Stimulated activated naive CD4-positive, alpha-beta T cell (primary cell): ENCODE measurements around the gene KXD1.
"Not testable (repeated sequence)": the region's sequence is repeated elsewhere in the genome, so short reads cannot be mapped to it uniquely, and the experiment has no call there.

Experiments used
- DNase-seq, 6 experiments: peaks; one replicate each; lab custom pipeline; 2025; lab: John Stamatoyannopoulos, UW

KXD1 gene

DNA sequence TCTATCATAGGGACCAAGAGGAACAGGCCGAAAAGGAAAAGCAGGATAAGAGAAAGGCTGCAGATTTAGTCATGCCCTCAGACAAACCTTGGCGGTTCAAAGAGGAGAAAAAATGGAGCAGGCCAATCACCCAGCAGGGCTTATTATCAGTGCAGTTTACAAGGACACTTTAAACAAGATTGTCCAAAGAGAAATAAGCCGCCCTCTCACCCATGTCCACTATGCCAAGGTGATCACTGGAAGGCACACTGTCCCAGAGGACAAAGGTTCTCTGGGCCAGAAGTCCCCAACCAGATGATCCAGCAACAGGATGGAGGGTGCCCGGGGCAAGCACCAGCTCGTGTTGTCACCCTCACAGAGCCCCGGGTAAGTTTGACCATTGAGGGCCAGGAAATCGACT lies 22.6 kb downstream of the KXD1 start:
- no peak for DNase-seq

DNA sequence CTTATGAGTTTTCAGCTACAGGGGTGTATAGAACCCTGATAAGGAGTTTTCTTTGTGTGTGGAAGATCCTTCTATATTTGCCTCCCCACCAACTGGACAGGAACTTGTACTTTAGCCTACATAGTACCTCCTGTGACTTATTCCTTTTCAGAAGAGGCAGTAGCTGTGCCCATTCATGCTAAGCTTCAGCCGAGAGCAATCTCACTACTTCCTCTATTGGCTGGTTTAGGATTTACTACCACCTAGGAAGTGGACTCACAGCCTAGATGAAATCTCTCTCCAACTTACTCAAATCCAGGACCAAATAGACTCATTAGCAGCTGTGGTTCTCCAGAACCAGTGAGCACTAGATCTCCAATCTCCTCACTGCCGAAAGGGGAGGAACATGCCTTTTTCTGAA lies 28.6 kb downstream of the KXD1 start:
- DNase-seq = no peak

DNA sequence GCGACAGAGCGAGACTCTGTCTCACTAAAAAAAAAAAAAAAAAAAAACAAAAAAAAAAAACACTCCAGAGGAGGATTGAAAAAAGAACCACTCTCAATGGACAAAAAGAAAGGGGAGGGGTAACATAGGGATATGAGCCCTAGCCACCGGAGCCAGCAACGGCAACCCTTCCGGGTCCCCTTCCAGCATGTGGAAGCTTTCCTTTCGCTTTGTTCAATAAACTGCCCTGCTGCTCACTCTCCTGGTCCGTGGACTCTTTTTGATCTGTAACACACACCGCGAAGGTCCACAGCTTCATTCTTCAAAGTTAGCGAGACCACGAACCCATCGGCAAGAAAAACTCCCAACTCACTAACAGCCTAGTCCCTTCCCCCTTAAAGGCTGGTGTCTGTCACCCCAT lies 29.9 kb downstream of the KXD1 start:
- DNase-seq = no peak

DNA sequence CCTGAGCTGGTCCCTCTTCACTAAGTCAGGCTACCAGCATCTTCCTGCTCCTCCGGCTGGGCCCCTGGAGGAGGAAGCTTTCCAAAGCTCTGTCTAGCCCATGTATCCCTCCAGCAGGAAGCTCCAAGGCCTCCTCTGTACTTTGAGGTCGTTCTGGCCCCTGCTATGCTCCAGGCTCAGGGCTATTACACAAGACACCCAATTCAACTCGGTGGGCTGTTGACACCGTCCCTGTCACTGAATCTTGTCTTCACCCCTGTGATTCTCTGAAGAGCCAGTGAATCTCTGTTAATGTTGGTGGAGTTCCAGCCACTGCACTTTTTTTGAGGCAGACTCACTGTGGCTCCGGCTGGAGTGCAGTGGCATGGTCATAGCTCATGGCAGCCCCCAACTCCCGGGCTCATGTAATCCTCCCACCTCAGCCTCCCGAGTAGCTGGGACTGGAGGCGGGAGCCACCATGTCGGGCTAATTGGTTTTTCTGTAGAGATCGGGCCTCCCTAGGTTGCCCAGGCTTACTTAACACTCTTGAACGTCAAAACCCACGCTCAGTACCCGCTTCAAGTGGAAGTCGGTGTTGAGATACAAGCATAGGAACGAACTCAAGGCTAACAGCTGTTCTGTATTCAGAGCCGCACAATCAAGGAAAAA lies 30.4 kb downstream of the KXD1 start:
- no peak for DNase-seq

DNA sequence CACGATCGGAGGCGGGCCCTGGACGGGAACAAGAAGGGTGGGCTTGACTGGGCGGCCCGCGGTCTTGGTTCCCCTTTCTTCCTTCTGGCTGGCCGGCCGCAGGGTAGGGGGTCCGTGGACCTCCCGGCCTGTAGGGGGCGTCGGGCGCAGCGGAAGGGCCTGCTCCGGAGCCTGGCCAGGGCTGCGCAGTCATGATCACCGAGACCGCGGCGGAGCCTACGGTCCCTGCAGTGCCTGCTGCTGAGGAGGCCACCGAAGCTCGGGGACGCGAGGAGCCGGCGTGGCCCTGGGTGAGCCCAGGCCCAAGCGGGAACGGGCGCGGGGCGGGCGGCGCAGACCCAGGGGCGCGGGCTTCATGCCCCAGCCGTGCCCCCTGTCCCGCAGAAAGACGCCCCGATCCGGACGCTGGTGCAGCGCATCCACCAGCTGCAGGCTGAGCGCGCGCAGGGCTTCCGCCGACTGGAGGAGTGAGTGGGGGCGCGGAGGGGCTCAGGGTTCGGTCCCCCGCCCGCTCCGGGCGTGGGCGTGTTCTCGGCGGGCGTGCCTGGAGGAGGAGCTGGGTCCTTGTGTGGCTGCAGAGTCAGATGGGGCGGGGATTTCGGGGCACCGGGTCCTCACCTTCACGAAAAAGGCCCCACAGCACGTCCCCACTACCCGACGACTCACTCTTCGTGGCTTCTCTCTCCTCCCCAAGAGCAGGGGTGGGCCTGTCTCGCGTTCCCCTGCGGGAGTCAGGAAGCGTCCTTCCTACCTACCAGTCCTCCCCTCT lies 31.1 kb downstream of the KXD1 start, which contains the start of gene REX1BD:
TSS of gene REX1BD (plus strand) at position 188 of the 769 bp plus-strand sequence. CDS start at position 192, 4 bp downstream.
- DNase-seq = peak; percentile 79 to 91 (median 88)

DNA sequence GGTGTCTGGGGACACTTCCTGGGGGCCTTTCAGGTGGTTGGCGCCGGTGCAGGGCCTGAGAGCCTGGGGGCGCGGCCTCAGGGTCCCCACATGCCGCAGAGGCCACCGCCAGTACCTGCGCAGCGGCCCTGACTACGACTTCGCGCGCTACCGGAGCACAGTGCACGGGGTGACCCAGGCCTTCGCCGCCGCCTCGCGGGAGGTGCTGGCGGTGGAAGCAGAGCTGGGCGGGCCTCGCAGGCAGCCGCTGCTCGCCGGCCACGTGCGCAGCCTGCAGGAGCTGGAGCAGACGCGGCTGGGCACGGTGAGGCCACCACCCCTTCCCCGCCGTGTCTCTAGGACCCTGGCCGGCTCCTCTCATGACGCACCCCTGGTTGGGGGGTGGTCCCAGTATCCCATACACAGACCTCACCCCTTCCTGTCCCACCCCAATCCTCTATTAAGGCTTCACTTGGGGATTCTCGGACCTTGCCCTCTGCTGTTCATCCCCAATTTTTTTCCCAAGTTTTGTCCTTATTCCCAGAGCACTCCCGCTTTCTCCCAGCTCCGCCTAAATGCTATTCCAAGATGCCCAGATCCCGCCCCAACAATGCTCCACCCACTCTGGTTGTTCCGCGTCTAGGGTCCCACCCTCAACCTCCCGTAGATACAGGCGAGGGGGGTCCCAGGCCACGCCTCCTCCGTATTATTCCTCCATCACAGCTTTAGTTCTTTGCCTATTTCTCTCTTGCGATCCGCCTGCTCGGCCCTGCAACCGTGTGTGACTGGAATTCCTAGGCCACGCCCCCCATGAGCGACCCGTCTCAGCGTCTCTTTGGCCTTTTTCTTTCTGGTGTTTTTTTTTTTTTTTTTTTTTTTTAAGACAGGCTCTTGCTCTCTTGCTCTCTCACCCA lies 32.0 kb downstream of the KXD1 start:
- DNase-seq = peak in 3 of 6 experiments; percentile 68 to 84 (median 76)

DNA sequence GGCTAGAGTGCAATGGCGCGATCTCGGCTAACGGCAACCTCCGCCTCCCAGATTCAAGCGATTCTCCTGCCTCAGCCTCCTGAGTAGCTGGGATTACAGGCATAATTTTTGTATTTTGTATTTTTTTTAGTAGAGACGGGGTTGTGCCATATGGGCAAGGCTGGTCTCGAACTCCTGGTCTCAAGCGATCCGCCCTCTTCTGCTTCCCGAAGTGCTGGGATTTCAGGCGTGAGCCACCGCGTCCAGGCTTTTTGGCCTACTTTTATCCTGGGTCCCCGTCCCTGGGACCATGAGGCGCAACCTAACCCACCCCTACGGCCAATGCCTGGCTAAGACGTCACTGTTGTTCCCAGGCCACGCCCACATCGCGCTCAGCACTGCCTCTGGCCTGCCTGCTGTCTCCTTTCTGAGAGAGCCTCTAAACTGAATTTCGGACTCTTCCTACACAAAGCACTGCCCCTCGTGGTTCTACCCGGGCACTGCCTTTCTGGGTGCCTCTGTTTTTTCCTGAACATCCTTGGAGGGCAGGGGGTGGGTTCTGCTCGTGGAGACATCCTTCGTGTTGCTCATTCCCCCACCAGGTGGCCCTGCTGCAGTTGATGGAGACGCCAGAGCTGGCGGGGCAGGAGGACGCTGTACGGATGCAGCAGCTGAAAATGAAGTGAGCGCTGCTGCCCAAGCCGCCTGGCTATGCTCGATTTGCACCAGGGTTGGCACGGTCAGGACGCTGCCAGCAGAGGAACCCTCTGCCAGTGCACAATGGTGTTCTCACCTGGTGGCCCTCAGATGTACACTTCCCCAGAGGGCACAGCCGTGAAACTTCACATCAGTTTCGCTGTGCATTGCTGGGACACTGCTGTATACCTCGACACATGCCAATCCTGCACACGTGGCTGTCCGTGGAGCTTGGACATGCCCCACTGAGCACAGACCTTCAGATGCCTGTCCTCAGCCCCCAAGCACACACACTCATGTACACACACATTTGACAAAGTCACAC lies 32.9 kb downstream of the KXD1 start:
- DNase-seq = peak in 2 of 6 experiments; percentile 16 to 39

DNA sequence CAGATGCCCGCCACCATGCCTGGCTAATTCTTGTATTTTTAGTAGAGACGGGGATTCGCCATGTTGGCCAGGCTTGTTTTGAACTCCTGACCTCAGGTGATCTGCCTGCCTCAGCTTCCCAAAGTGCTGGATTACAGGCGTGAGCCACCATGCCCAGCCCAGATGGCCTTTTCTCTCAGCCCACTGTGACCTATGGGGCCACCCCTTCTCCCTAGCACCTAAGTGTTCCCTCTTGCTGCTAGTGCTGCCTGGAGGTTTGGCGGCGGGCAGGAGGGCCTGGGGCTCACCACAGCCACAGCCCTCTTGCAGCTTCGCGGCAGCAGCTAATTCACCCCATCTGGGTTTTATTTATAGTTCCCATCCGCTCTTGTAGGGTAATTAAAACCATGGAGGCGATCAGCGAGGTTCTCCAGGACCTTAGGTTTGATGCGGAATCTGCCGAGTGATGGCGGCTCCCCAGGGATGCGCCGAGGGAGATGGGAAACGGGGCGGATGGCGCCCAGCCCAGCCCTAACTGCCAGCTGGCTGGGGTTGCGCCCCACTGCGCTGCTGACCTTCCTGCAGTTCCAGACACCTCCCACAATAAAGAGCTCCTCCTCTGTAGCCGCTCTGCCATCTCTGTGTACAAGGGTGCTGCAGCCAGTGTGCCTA lies 34.2 kb downstream of the KXD1 start:
- DNase-seq = no peak

DNA sequence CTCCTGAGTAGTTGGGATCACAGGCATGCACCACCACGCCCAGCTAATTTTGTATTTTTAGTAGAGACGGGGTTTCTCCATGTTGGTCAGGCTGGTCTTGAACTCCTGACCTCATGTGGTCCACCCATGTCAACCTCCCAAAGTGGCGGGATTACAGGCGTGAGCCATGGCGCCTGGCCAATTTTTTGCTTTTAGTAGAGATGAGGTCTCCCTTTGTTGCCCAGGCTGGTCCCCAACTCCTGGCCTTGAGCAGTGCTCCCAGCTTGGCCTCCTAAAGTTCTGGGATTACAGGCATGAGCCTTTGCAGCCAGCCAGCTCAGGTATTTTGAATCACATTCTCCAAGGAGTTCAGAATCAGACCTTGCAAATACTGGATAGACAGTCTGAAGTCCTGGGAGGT lies 35.1 kb downstream of the KXD1 start:
- not testable (repeated sequence) for DNase-seq

DNA sequence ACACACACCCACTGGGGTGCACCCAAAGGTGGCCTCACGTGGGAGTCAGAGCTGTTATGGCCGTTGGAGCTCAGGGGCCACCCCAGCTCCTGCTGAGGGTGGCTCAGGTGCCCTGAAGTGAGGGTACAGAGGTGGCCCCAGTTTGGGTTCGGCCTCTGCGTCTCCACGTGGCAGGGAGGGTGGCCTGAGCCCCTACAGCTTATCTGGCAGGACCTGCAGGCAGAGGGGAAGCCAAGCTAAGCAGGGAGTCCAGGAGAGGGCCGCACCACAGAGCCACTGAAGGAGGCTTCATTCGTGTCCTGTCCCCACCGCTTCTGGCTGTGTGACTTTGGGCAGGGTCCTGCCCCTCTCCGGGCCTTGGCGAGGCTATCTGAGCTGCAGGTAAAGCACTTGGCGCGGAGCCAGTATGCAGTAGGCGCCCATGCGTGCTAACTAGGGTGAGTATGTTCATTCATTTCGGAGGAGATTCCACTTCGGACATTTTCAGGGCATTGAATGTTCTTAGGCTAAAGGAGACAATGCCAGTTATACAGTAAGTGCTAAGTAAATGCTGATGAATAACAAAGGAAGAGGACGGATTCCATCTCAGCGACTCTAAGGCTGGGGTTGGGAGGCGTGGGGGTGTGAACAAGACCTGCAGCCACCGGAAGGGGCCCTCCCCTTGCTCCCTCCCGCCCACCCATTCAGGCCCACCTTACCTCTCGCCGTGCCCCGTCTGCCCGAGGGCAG lies 35.9 kb downstream of the KXD1 start:
- no peak for DNase-seq

DNA sequence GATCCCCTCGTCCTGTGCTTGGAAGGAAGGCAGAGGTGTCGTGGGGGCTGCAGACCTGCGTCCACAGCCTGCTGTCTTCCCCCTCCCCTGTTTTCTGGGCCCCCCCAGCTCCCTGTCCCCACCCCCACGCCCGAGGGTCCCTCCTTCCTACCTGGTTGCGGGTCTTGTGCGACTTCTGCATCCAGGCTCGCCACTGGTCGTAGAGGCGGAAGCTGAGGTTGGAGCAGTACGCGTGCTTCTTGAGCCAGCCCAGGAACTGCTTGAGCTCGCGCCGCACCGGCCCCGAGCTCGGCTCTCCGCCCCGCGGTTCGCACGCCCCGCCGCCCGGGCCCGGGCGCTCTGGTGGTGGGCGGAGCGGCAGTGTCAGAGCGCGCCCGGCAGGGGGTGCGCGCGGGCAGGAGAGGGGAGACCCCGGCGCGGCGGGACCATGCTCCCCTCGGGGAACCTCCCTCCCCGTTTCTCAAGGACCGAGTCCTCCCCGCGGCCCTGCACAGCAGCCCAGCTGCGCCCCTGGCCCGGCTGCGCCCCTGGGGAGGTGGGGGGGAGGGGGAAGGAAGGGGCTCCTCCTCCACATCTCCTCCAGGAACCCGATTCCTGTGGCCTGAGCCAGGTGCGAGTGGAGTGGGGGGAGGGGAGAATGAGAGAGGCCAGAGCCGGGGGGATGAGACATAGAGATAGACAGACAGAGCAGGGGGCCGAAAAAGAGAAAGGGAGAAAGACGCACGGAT lies 36.6 kb downstream of the KXD1 start:
- peak; percentile 57 to 77 (median 70) for DNase-seq

DNA sequence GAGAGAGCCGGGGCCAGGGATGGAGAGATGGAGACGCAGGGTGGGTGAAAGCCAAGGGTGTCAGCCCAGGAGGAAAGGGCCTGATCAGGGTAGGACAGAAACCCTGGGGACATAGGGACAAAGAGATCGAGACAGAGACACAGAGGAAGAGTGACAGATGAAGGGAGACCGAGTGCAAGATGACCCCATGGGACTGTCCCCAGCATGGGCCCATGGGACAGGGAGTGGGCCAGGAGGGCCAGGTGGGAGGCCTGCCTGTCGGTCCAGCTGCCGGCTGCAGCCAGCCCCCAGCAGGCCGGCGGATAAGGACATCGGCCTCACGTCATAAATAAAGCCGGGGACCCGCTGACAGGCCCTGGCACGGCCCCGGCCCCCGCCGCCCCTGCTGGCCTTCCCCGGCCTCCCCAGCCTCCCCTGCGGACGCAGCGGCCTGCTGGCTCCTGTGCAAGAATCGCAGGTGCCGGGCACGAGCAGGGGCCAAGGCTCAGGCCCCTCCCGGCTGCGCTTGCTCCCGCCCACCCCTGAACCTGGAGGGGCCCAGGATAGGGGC lies 37.2 kb downstream of the KXD1 start:
- no peak for DNase-seq

DNA sequence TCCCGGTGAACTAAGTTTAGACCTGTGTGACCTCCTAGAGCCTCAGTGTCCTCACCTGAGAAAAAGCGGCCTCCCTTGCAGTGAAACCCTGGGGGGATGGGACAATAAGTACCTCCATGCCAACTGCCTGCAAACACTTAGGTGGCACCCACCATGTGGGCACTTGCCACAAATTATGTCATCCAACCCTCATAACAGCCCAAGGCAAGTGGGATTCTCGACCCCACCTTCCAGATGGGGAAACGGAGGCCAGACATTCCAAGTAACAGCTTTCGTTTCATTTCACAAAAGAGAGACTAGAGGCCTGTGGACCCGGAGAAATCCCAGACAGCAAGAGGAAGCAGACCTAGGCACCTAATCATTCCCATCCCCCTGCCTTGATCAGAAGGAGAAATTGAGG lies 37.8 kb downstream of the KXD1 start:
- no peak for DNase-seq

DNA sequence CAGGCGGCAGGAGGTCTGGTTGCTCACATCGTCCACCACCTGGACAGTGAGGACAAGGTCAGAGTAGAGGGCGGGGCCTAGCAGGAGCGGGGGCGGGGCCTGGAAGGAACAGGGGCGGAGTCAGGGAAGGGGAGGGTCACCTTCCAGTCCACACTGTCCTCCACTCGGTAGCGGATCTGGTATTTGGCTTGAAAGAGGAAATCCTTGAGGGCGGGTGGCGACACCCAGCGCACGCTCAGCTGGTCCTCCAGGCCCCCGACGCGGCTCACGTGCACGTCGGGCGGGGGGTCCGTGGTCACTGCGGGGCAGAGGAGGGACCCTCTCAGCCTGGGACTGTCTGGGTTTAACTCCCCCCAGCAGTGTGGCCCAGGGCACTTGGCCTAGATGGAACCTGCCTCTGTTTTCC lies 39.1 kb downstream of the KXD1 start:
- peak in 1 of 6 experiments; percentile 12 for DNase-seq

DNA sequence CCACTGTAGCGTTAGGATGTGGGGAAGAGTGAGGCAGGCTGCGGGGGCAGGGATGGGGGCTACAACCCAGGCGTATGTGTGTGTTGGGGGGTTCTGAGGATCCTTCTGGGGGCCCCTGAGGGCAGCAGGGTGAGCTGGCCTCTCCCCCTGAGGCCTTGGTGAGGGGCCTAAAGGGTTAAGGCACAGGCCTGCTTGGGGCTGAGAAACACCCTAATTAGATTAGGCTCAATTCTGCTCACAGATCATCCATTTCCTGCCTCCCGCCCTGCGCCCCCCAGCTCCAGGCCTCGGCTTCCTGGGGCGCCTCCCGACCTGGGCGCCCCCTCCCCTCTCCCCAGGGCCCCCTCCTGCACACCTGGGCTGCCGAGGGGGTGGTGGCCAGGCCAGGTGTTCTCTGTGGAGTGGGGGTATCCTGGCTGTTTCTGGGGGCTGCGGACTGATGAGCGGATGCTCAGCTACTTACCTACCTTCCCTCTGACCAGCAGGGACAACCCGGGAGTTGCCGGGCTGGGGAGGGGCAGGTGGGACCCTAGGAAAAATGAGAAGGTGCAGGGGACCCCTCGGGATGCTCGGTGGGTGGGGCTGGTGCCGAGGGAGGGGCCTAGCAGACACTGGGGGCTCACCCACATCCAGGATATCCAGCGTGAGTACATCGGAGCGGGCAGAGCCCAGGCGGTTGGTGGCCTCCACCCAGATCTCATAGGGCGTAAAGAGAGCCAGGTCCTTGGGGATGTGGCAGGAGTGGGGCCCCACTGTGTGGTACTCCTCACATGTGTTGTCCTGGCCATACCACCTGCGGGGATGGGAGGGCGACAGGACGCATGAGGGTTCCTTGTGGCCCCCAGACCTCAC lies 40.4 kb downstream of the KXD1 start:
- no peak for DNase-seq

DNA sequence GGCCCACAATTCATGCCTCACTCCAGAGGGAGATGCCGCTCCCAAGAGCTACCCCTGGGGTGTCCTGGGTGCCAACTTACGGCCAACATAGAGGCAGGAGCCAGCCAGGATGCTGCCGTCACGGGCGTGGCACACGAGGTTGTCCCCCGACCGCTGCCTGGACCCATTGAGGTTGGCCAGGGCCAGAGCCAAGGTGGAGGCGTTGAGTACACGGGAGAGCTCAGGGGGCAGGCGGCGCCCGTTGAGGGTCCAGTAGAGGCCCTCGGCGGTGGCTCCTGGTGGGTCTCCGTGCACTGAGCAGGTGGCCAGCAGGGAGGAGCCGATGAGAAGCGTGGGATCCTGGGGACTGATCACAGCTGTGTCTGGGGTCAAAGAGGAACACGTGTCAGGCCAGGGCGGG lies 41.8 kb downstream of the KXD1 start:
- DNase-seq = no peak

DNA sequence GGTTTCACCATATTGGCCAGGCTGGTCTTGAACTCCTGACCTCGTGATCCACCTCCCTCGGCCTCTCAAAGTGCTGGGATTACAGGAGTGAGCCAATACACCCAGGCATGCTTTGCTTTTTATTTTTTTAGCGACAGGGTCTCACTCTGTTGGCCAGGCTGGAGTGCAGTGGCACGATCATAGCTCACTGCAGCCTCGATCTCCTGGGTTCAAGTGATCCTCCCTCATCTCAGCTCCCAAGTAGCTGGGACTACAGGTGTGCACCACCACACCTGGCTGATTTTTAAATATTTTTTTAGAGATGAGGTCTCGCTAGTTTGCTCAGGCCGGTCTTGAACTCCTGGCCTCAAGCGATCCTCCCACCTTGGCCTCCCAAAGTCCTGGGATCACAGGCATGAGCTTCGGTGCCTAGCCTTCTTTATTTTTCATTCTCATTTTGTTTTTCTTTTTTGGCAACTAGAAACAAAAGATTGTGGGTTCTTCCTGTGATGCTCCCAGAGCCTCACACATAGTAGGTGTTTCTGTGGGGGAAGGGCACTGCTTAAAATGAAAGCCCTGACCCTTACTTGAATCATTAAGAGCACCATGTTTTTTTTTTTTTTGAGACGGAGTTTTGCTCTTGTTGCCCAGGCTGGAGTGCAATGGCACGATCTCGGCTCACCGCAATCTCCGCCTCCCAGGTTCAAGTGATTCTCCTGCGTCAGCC lies 43.2 kb downstream of the KXD1 start:
- DNase-seq = not testable (repeated sequence)
